ENCODE measurements around the gene SPTLC3. TPM values are rescaled to one million over a fixed set of nuclear protein-coding genes. Genes with fewer than 3 reads are reported as not detected.
A peak's percentile ranks its signal among the peaks of the same experiment; 100 is the strongest.

SPTLC3 gene
- total and polyA plus RNA-seq, 3 experiments from 2014 or later: 1.7 TPM; not detected in 2

DNA sequence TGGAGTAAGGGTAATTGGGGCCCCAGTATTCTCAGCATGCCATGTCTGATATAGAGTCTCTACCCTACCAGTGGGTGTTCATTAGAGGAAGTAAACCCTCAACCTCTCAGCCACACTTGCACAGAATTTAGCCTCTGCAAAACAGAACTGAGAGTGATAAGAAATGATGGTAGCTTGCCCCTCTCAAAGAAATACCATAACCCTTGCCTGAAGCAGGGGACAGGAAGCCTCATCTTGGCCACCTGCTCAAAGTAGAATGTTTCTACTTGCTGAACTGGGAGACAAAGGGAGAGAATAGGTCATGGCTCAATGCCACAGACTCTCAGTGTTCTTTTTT is 33.7 kb downstream of the SPTLC3 start:
- no peaks in the 10 kb centered on the region for H3K27me3 ChIP-seq (ENCODE audit: insufficient read depth, low read length, poor library complexity, severe bottlenecking)
- no peak overlapping the region for H3K27ac Mint-ChIP-seq
- no peaks in the 10 kb centered on the region for H3K36me3 Mint-ChIP-seq
- CTCF ChIA-PET: no interaction called here
- no peak overlapping the region for H3K4me3 Mint-ChIP-seq
- no peaks in the 10 kb centered on the region for H3K9me3 ChIP-seq (ENCODE audit: low read length)
- peaks cover 1 to 4% of the 10 kb centered on the region in 2 donors for H3K27me3 Mint-ChIP-seq
- no peaks in the 10 kb centered on the region for H3K4me1 ChIP-seq (ENCODE audit: insufficient read depth, low read length)
- POLR2A ChIA-PET: no interaction called here
- H3K27ac ChIP-seq (ENCODE audit: low read depth, low read length): no peak overlapping the region
- H3K9me3 Mint-ChIP-seq: peaks cover 0 to 8% (median 2%) of the 10 kb centered on the region in 5 donors
- H3K4me1 Mint-ChIP-seq: no peaks in the 10 kb centered on the region
- DNase-seq: no peak
- no peaks in the 10 kb centered on the region for H3K36me3 ChIP-seq (ENCODE audit: insufficient read depth, low read length)
- H3K4me3 ChIP-seq (ENCODE audit: low read length): no peak overlapping the region

DNA sequence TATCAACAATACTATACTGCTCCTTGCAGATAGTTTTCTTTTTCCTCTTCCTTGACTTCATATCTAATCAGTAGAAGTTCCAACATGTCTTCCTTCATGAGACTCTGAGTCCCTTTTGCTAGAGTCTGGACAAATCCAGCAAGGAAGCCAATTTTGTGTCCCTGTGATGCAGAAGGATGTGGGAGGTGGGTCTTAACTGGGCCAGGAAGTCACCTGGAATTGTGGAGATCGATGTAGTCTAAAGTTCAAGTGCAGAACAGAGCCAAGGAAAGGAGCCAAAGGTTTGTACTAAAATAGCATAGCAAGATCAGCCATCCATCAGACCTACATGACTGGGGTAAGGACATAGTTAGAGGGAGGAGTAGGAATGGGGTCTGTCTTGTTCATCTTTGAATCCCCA is 37.6 kb downstream of the SPTLC3 start:
- no peaks in the 10 kb centered on the region for H3K4me1 Mint-ChIP-seq

DNA sequence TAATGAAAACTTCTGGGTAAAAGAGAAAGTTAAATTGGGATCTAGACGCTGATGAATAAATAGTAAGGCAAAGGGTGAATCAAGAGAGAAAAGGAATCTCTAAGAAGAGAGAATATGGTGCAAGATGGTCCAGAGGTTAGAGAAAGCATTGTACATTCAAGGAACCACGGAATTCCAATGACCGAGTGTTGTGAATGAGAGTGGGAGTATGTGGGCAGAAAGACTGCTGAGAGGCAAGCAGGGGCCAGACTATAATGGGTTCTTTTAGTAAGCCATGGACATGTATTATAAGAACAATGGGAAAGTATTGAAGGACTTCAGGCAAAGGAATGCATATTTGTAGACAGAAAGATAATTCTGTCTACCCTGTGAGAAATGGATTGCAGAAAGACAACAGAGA is 45.2 kb downstream of the SPTLC3 start:
- DNase-seq: no peak
- H3K4me1 Mint-ChIP-seq: no peaks in the 10 kb centered on the region
- POLR2A ChIA-PET: no interaction called here
- CTCF ChIA-PET: no interaction called here
- Histone ChIP-seq H3K27ac (ENCODE audit: low read depth, low read length) (no peak overlapping the region), H3K36me3 (ENCODE audit: insufficient read depth, low read length) (no peaks in the 10 kb centered on the region), H3K4me1 (ENCODE audit: insufficient read depth, low read length) (no peaks in the 10 kb centered on the region), H3K27me3 (ENCODE audit: insufficient read depth, low read length, poor library complexity, severe bottlenecking) (no peaks in the 10 kb centered on the region), H3K4me3 (ENCODE audit: low read length) (no peak overlapping the region), H3K9me3 (ENCODE audit: low read length) (no peaks in the 10 kb centered on the region)
- H3K36me3 Mint-ChIP-seq: no peaks in the 10 kb centered on the region
- H3K9me3 Mint-ChIP-seq: peaks cover 0 to 14% (median 5%) of the 10 kb centered on the region in 5 donors
- no peaks in the 10 kb centered on the region for H3K27me3 Mint-ChIP-seq
- H3K4me3 Mint-ChIP-seq: no peak overlapping the region
- H3K27ac Mint-ChIP-seq: no peak overlapping the region

More for the DNA sequence above, 37.6 kb downstream of the SPTLC3 start:
- Histone ChIP-seq H3K9me3 (ENCODE audit: low read length) (no peaks in the 10 kb centered on the region), H3K36me3 (ENCODE audit: insufficient read depth, low read length) (no peaks in the 10 kb centered on the region), H3K4me1 (ENCODE audit: insufficient read depth, low read length) (no peaks in the 10 kb centered on the region), H3K27me3 (ENCODE audit: insufficient read depth, low read length, poor library complexity, severe bottlenecking) (no peaks in the 10 kb centered on the region), H3K4me3 (ENCODE audit: low read length) (no peak overlapping the region), H3K27ac (ENCODE audit: low read depth, low read length) (no peak overlapping the region)
- Mint-ChIP-seq H3K36me3 (no peaks in the 10 kb centered on the region), H3K27ac (no peak overlapping the region), H3K9me3 (peaks cover 2 to 15% (median 5%) of the 10 kb centered on the region in 5 donors), H3K27me3 (peaks cover 1 to 4% of the 10 kb centered on the region in 2 donors), H3K4me3 (no peak overlapping the region)
- DNase-seq: no peak
- ChIA-PET POLR2A (no interaction called here), CTCF (no interaction called here)

DNA sequence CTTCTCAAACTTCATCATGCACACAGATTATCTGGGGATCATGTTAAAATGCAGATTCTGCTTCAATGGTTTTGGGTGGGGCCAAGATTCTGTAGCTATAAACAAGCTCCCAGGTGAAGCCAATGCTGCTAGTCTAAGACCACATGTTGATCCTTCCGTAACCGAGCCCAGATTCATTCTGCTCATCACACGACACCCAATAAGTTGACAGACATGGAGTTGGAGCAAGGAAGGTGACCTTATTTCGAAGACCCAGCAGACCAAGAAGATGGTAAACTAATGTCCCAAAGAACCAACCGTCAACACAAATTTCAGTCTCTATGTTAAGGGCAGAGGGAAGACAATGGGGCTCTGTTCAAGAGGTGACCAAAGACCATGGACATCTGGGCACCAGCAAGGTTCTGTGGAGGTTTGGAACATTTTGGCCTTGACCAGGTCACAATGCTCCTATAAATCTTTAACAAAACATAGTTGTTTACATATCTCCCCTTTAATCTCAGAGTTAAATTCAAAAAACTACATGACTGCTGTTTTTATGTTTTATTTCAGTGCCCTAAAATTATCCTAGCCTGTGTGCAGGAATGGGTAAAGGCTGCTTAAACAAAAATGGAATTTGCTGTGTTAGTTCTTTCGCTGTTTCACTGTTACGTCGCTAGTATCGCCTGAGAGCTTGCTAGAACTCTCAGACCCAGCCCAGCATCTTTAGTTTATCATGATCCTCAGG is 50.1 kb downstream of the SPTLC3 start:
- no peak for DNase-seq
- Mint-ChIP-seq H3K4me1 (no peaks in the 10 kb centered on the region), H3K4me3 (no peak overlapping the region), H3K27ac (no peak overlapping the region), H3K9me3 (peaks cover 0 to 1% (median 0%) of the 10 kb centered on the region in 5 donors), H3K27me3 (no peaks in the 10 kb centered on the region), H3K36me3 (no peaks in the 10 kb centered on the region)
- Histone ChIP-seq H3K4me1 (ENCODE audit: insufficient read depth, low read length) (no peaks in the 10 kb centered on the region), H3K9me3 (ENCODE audit: low read length) (no peaks in the 10 kb centered on the region), H3K36me3 (ENCODE audit: insufficient read depth, low read length) (no peaks in the 10 kb centered on the region), H3K27me3 (ENCODE audit: insufficient read depth, low read length, poor library complexity, severe bottlenecking) (no peaks in the 10 kb centered on the region), H3K4me3 (ENCODE audit: low read length) (no peak overlapping the region), H3K27ac (ENCODE audit: low read depth, low read length) (no peak overlapping the region)
- CTCF ChIA-PET: no interaction called here
- POLR2A ChIA-PET: no interaction called here

DNA sequence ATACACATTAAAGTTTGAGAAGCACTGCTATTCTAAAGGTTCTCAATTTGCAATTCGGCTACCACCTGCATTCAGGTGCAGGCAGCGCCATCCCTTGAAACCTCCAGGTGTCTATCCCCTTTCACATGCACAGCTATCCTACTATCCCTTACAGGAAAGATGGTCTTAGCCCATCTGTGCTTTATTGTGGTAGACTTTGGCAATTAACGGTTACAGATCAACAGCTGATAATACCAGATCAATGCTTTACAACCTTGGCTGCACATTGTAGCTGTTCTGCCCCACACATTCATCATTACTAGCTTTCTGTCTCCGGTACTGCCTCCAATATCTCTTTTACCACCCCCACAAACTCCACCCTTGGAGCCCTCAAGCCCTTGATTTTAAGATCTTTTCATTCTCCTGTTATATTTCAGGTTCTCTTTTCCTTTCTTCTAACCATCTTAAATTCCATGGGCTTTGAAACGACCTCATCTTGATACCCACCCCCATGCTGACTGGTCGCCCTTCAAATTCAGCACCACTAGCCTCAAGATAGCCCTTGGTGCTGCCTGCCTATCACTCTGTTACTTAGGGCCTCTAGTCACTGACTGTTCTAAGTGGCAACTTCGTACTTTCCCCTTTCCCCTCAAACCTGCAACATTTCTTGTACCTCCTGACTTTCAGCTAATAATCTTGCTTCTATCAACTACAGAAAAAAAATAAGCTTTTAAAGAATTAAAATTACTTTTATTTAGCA is 50.8 kb downstream of the SPTLC3 start:
- H3K4me3 Mint-ChIP-seq: no peak overlapping the region
- H3K36me3 ChIP-seq (ENCODE audit: insufficient read depth, low read length): no peaks in the 10 kb centered on the region
- no peaks in the 10 kb centered on the region for H3K9me3 ChIP-seq (ENCODE audit: low read length)
- no peak overlapping the region for H3K4me3 ChIP-seq (ENCODE audit: low read length)
- no peak overlapping the region for H3K27ac ChIP-seq (ENCODE audit: low read depth, low read length)
- no peak overlapping the region for H3K27ac Mint-ChIP-seq
- H3K9me3 Mint-ChIP-seq: peaks cover 0 to 1% (median 0%) of the 10 kb centered on the region in 5 donors
- H3K27me3 ChIP-seq (ENCODE audit: insufficient read depth, low read length, poor library complexity, severe bottlenecking): no peaks in the 10 kb centered on the region
- no peaks in the 10 kb centered on the region for H3K27me3 Mint-ChIP-seq
- DNase-seq: no peak
- no peaks in the 10 kb centered on the region for H3K4me1 ChIP-seq (ENCODE audit: insufficient read depth, low read length)
- CTCF ChIA-PET: no interaction called here
- no peaks in the 10 kb centered on the region for H3K36me3 Mint-ChIP-seq
- POLR2A ChIA-PET: no interaction called here
- no peaks in the 10 kb centered on the region for H3K4me1 Mint-ChIP-seq

DNA sequence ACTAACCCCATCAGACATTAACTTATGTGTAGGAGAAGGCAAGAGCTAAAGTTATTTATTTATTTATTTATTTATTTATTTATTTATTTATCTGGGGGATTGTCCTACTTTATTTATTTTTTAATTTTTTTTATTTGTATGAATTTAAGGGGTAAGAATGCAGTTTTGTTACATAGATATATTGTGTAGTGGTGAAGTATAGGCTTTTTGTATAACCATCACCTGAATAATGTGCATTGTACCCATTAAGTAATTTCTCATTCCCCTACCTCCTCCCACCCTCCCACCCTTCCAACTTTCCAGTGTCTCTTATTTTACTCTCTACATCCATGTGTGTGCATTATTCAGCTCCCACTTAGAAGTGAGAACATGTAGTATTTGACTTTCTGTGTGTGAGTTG is 51.6 kb downstream of the SPTLC3 start:
- Mint-ChIP-seq H3K27me3 (no peaks in the 10 kb centered on the region), H3K4me1 (no peaks in the 10 kb centered on the region), H3K9me3 (peaks cover 0 to 1% (median 0%) of the 10 kb centered on the region in 5 donors), H3K4me3 (no peak overlapping the region), H3K27ac (no peak overlapping the region), H3K36me3 (no peaks in the 10 kb centered on the region)
- Histone ChIP-seq H3K27me3 (ENCODE audit: insufficient read depth, low read length, poor library complexity, severe bottlenecking) (no peaks in the 10 kb centered on the region), H3K36me3 (ENCODE audit: insufficient read depth, low read length) (no peaks in the 10 kb centered on the region), H3K4me1 (ENCODE audit: insufficient read depth, low read length) (no peaks in the 10 kb centered on the region), H3K27ac (ENCODE audit: low read depth, low read length) (no peak overlapping the region), H3K4me3 (ENCODE audit: low read length) (no peak overlapping the region), H3K9me3 (ENCODE audit: low read length) (no peaks in the 10 kb centered on the region)
- ChIA-PET POLR2A (no interaction called here), CTCF (no interaction called here)
- no peak for DNase-seq

DNA sequence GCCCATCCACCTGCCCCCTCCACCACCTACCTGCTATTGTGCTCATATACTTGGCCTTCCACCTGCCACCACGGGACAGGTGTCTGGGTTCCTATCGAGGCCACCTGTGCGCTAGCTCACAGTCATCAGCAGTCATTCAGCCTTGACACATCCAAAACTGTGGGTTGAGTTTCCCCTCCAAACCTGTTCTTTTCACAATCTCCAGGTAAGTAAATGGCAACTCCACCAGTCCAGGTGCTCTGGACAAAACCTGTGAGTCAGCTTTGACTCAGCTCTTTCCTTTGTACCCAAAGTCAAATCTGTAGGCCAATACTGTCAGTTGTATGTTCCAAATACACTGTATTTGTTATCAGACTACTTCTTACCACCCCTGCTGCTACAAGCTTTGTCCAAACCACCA is 52.6 kb downstream of the SPTLC3 start:
- Mint-ChIP-seq H3K27ac (peak overlapping the region in 1 of 8 donors; percentile 37), H3K36me3 (no peaks in the 10 kb centered on the region), H3K27me3 (no peaks in the 10 kb centered on the region), H3K4me1 (no peaks in the 10 kb centered on the region), H3K4me3 (no peak overlapping the region), H3K9me3 (peaks cover 1 to 6% (median 3%) of the 10 kb centered on the region in 5 donors)
- no peak for DNase-seq
- ChIA-PET CTCF (no interaction called here), POLR2A (no interaction called here)
- H3K27me3 ChIP-seq (ENCODE audit: insufficient read depth, low read length, poor library complexity, severe bottlenecking): no peaks in the 10 kb centered on the region
- no peak overlapping the region for H3K27ac ChIP-seq (ENCODE audit: low read depth, low read length)
- H3K4me1 ChIP-seq (ENCODE audit: insufficient read depth, low read length): no peaks in the 10 kb centered on the region
- H3K4me3 ChIP-seq (ENCODE audit: low read length): no peak overlapping the region
- no peaks in the 10 kb centered on the region for H3K9me3 ChIP-seq (ENCODE audit: low read length)
- H3K36me3 ChIP-seq (ENCODE audit: insufficient read depth, low read length): no peaks in the 10 kb centered on the region

DNA sequence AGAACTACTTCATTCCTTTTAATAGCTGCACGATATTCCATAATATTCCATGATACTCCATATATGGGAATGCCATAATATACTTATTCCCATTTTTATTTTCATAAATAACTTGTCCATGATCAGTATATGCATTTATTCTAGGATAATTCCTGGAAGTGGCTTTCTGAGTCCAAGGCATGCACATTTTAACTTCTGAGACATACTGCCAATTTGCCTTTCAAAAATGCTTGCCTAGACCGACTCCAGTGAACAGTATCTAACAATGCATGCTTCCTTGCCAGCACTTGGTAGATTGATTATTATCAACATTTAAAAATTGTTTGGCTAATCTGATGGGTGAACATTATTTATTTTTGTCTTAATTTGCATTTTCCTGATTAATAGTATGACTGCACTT is 54.0 kb downstream of the SPTLC3 start:
- Mint-ChIP-seq H3K4me3 (no peak overlapping the region), H3K36me3 (peaks cover 0 to 4% (median 1%) of the 10 kb centered on the region in 3 donors), H3K9me3 (peaks cover 3 to 11% (median 7%) of the 10 kb centered on the region in 5 donors), H3K27ac (no peak overlapping the region), H3K27me3 (no peaks in the 10 kb centered on the region), H3K4me1 (no peaks in the 10 kb centered on the region)
- H3K4me1 ChIP-seq (ENCODE audit: insufficient read depth, low read length): no peaks in the 10 kb centered on the region
- no peaks in the 10 kb centered on the region for H3K36me3 ChIP-seq (ENCODE audit: insufficient read depth, low read length)
- no peak overlapping the region for H3K27ac ChIP-seq (ENCODE audit: low read depth, low read length)
- ChIA-PET CTCF (no interaction called here), POLR2A (no interaction called here)
- no peaks in the 10 kb centered on the region for H3K9me3 ChIP-seq (ENCODE audit: low read length)
- H3K4me3 ChIP-seq (ENCODE audit: low read length): no peak overlapping the region
- DNase-seq: no peak
- H3K27me3 ChIP-seq (ENCODE audit: insufficient read depth, low read length, poor library complexity, severe bottlenecking): no peaks in the 10 kb centered on the region
